Duodenal mucosa (tissue), 2 donors: ENCODE results near the gene TAF8.
"Not testable (repeated sequence)": the region's sequence is repeated elsewhere in the genome, so short reads cannot be mapped to it uniquely, and the experiment has no call there.

Experiments
- H3K27ac ChIP-seq: one replicate; pipeline ENCODE4 v1.7.0; 2013; ENCODE audit warnings: low read depth, low read length
- H3K27me3 ChIP-seq, 2 donors: one replicate each; pipeline ENCODE4 v1.7.0; 2013; ENCODE audit warnings: low read length in 2 of 2, control low read depth in 1 of 2; ENCODE audit not compliant: insufficient read depth in 2 of 2, control insufficient read depth in 1 of 2
- H3K36me3 ChIP-seq, 2 donors: one replicate each; pipeline ENCODE4 v1.7.0; 2013; ENCODE audit warnings: low read length in 2 of 2, control low read depth in 1 of 2; ENCODE audit not compliant: insufficient read depth in 2 of 2, control insufficient read depth in 1 of 2
- H3K4me1 ChIP-seq, 2 donors: one replicate each; pipeline ENCODE4 v1.7.0; 2013; ENCODE audit warnings: low read length in 2 of 2, control low read depth in 1 of 2; ENCODE audit not compliant: insufficient read depth in 2 of 2, control insufficient read depth in 1 of 2
- H3K4me3 ChIP-seq, 2 donors: one replicate each; pipeline ENCODE4 v1.7.0; 2013; ENCODE audit warnings: low read length in 2 of 2, low read depth in 1 of 2
- H3K9ac ChIP-seq, 2 donors: one replicate each; pipeline ENCODE4 v1.7.0; 2013; ENCODE audit warnings: low read length in 2 of 2, low read depth in 1 of 2
- H3K9me3 ChIP-seq, 2 donors: one replicate each; pipeline ENCODE4 v1.7.0; 2013; ENCODE audit warnings: low read length in 2 of 2, control low read depth in 1 of 2; ENCODE audit not compliant: control insufficient read depth in 1 of 2

TAF8 gene, protein sequence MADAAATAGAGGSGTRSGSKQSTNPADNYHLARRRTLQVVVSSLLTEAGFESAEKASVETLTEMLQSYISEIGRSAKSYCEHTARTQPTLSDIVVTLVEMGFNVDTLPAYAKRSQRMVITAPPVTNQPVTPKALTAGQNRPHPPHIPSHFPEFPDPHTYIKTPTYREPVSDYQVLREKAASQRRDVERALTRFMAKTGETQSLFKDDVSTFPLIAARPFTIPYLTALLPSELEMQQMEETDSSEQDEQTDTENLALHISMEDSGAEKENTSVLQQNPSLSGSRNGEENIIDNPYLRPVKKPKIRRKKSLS

DNA sequence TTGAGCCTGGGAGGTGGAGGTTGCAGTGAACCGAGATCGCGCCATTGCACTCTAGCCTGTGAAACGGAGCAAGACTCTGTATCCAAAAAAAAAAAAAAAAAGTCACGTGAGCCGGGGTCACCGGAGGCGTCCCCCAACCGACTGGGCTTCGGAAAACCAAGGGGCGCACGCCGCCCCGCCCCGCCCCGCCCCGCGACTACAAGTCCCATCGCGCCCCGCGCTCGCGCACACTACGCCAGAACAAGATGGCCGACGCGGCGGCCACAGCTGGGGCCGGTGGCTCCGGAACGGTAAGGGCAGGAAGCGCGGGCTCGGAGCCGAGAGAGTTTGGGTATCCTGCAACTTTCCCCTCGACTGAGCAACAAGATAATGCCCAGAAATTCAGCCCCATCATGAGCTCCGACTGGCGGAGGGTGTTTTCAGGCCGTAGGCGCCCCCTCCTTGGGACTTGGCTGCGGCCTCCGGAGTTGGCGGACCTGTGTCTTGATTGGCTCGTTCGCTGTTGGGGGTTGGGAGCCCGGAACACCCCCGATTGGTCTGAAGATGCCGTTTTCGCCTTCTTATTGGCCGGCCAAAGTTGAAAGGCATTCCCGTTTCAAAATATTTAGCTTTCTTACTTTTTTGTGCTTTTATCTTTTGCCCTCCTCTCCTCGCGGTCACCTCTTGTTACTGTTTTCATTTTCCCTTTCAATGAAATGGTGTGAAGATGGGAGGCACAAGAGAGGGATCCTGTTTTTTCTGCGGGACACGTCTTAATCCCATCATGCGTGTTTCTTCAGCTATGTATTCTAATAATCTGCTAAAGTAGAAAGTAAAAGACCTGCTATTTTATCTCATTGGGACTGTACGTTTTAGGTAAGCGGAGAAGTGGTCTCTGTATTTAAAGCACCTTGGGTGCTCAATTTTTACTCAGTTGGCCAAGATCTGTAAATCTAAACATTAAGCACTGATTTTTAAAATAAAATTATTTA lies at the start of gene TAF8:
Gene TAF8, plus strand, starts transcription at position 228 of the 971 bp plus-strand sequence. Its CDS starts 18 bp downstream, at position 246.
- peaks cover 50 to 60% of the 10 kb centered on the region in 2 donors for H3K4me1 ChIP-seq
- no peaks in the 10 kb centered on the region for H3K9me3 ChIP-seq
- H3K36me3 ChIP-seq: peaks cover 10 to 12% of the 10 kb centered on the region in 2 donors
- H3K27ac ChIP-seq: peak within 1 kb of the TSS; percentile 83
- peak within 1 kb of the TSS; percentile 84 to 94 for H3K4me3 ChIP-seq
- H3K27me3 ChIP-seq: no peaks in the 10 kb centered on the region
- peak within 1 kb of the TSS; percentile 65 to 90 for H3K9ac ChIP-seq

DNA sequence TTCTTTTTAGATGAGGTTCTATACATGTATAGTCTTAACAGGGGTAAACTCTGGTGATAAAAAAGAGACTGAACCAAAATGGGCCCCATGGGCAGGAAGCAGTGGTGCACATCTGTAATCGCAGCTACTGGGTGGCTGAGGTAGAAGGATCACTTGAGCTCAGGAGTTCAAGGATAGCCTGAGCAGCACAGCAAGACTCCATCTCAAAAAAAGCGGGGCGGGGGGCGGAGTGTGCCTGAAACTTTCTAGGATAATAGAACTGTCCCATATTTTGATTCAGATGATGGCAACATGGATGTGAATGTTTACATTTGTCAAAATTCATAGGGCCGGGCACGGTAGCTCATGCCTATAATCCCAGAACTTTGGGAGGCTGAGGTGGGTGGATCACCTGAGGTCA lies 48.8 kb upstream of the TAF8 start:
- H3K9ac ChIP-seq: no peak overlapping the region
- no peak overlapping the region for H3K27ac ChIP-seq
- no peaks in the 10 kb centered on the region for H3K9me3 ChIP-seq
- H3K4me1 ChIP-seq: peaks cover 0 to 9% of the 10 kb centered on the region in 2 donors
- no peaks in the 10 kb centered on the region for H3K27me3 ChIP-seq
- H3K36me3 ChIP-seq: no peaks in the 10 kb centered on the region
- no peak overlapping the region for H3K4me3 ChIP-seq

DNA sequence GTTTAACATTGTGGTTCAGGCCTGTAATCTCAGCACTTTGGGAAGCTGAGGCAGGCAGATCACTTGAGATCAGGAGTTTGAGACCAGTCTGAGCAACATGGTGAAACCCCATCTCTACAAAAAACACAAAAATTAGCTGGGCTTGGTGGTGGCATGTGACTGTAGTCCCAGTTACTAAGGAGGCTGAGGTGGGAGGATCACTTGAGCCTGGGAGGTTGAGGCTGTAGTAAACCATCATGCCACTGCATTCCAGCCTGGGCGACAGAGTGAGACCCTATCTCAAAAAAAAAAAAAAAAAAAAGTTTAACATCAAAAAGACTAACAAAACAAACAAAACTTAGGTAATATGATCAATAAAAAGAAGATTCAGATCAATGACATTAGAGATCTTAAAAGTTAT lies 46.7 kb upstream of the TAF8 start:
- H3K27ac ChIP-seq, H3K9ac ChIP-seq, H3K27me3 ChIP-seq, H3K36me3 ChIP-seq, H3K4me3 ChIP-seq, H3K9me3 ChIP-seq: not testable (repeated sequence)
- peaks cover 10% of the 10 kb centered on the region in 2 donors for H3K4me1 ChIP-seq

DNA sequence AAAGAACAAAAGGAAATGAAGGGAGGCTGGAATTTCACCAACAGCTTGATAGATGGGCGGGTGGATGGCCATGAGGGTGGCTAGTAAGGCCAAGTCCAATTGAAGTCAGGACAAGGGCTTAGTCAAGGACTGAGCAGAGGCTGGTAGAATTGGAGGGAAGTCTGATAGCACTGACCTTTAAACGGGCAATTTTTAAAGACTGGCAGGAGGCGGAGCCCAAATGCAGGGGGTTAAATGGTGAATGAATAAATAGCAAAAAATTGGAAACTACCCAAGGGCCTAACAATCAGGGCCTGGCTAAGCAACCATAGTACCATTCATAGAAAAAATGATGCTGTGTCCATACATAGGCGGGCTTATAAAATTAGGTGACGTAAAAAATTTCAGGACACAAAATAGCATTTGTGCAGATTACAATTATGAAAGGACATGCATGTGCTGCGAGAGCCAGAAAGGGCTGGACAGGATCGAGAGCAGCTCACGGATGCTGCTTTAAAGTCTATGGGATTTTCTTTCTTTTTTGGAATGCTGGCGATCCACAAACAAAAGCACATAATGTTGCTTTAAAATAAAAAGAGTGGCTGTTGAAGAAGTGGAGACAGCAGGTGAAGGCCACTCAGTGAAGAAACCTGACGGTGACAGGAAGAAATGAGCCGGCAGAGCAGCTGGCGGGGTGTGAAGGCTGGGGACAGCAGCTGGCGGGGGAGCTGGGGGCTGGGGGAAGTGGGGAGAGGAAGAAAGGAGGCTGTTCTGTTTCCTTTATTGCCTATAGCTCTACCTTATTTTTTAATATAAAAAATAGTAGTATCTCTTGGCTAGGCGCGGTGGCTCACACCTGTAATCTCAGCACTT lies 42.8 kb upstream of the TAF8 start:
- Histone ChIP-seq H3K36me3 (no peaks in the 10 kb centered on the region), H3K27ac (no peak overlapping the region), H3K9me3 (no peaks in the 10 kb centered on the region), H3K9ac (no peak overlapping the region), H3K4me3 (no peak overlapping the region), H3K4me1 (peaks cover 21 to 22% of the 10 kb centered on the region in 2 donors), H3K27me3 (no peaks in the 10 kb centered on the region)

DNA sequence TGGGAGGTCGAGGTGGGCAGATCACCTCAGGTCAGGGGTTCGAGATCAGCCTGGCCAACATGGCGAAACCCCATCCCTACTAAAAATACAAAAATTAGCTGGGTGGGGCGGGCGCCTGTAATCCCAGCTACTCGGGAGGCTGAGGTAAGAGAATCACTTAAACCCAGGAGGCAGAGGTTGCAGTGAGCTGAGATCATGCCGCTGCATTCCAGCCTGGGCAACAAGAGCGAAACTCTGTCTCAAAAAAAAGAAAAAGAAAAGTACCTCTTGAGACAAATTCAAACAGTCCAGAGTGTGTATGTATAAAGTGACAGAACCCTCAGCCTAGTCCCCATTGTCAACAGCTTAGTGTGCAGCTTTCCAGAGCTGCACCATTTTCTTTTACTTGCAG lies 42.2 kb upstream of the TAF8 start:
- peaks cover 21 to 22% of the 10 kb centered on the region in 2 donors for H3K4me1 ChIP-seq
- H3K4me3 ChIP-seq, H3K27ac ChIP-seq, H3K9ac ChIP-seq, H3K9me3 ChIP-seq, H3K27me3 ChIP-seq, H3K36me3 ChIP-seq: not testable (repeated sequence)

DNA sequence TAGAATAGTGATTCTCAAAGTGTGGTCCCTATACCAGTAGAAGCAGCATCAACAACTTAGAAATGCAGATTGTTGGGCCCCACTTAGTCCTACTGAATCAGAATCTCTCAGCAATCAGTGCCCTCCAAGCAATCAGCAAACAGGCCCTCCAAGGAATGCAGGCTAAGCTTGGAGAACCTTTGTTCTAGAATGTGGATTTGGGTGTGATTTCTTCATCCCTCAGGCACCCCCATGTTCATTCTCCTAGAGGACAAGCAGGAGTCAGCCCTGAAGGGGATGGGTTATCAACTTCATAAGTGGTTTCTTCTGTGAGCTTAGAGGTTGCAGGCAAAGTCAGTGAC lies 40.5 kb upstream of the TAF8 start:
- H3K27ac ChIP-seq: no peak overlapping the region
- peak overlapping the region in 1 of 2 donors; percentile 32 for H3K4me3 ChIP-seq
- no peaks in the 10 kb centered on the region for H3K27me3 ChIP-seq
- H3K4me1 ChIP-seq: peaks cover 21 to 22% of the 10 kb centered on the region in 2 donors
- no peak overlapping the region for H3K9ac ChIP-seq
- no peaks in the 10 kb centered on the region for H3K9me3 ChIP-seq
- no peaks in the 10 kb centered on the region for H3K36me3 ChIP-seq

DNA sequence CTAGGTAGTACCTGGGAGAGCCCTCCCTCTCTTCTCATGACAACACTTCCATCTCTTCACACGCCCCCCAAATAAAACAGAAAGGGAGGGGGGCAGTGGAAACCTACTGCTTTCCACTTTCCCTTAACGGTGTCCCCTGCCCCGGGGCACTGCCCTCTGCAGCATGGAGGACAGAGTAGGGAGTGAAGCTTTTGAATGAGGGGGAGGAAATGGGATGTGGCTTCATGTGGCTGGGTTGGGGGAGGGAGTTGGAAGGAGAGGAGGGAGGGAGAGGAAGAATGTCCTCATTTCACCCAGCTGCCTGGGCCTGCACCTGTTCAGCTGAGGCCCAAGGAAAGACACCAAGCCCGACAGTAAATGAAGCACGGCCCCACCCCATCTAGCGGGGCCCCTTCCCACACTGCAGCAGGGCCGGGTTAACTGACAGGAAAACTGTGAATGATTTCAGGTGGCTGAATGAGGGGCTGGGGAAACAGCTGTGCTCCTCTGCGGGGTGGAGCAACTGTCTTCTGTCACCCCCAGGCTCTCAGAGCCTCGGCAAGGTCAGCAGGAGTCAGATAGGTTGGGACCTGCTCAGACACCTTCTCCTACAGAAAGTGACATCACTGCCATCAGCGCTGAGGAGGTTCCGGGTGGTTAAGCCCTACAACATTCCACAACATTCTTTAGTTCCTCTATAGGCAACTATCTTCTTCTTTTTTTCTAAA lies 40.0 kb upstream of the TAF8 start:
- Histone ChIP-seq H3K9ac (no peak overlapping the region), H3K27ac (no peak overlapping the region), H3K9me3 (no peaks in the 10 kb centered on the region), H3K36me3 (no peaks in the 10 kb centered on the region), H3K27me3 (no peaks in the 10 kb centered on the region), H3K4me3 (peak overlapping the region in 1 of 2 donors; percentile 32), H3K4me1 (peaks cover 21 to 22% of the 10 kb centered on the region in 2 donors)

DNA sequence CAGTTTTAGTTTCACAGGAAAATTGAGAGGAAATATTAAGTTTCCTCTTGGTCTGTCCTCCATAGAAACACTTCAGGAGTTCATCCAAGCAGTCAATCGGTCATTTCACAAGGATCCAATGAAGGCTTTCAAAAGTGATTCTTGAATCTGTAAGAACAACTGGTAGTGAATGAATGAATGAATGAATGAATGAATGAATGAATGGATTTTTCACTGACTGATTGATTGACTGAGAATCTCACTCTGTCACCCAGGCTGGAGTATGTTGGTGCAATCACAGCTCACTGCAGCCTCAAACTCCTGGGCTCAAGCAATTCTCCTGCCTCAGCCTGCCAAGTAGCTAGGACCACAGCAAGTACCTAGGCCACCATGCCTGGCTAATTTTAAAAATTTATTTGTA lies 39.4 kb upstream of the TAF8 start:
- Histone ChIP-seq H3K4me1 (peaks cover 21 to 22% of the 10 kb centered on the region in 2 donors), H3K36me3 (no peaks in the 10 kb centered on the region), H3K9ac (no peak overlapping the region), H3K27ac (no peak overlapping the region), H3K4me3 (peak overlapping the region in 1 of 2 donors; percentile 32), H3K9me3 (no peaks in the 10 kb centered on the region), H3K27me3 (no peaks in the 10 kb centered on the region)

DNA sequence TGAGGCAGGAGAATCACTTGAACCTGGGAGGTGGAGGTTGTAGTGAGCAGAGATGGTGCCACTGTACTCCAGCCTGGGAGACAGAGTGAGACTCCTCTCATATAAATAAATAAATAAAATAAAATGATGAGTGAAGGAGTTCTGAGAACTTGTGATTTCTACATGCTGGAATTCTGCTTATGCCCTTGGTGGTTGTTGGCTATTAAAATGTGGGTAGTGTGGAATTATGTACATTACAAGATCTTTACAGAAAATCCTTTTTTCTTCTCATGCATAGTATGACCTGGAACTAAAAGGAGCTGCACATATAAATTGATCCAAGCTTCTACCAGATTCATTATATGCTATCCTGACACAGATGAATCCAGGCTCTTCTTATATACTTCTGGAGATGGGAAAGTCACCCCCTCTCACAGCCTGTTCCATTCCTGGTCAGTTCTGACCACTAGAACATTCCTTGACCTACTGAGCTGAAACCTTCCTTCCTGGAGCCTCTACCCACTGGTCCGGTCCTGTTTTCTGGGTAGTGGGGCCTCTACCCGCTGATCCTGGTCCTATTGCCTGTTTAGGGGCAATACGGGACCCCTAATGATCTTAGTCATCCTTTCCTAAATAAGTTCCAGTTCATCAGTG lies 37.7 kb upstream of the TAF8 start:
- no peaks in the 10 kb centered on the region for H3K9me3 ChIP-seq
- no peak overlapping the region for H3K27ac ChIP-seq
- H3K27me3 ChIP-seq: no peaks in the 10 kb centered on the region
- no peak overlapping the region for H3K4me3 ChIP-seq
- H3K4me1 ChIP-seq: peaks cover 13 to 21% of the 10 kb centered on the region in 2 donors
- no peak overlapping the region for H3K9ac ChIP-seq
- H3K36me3 ChIP-seq: no peaks in the 10 kb centered on the region
